Activated gamma-delta T cell treated with Interleukin-2 at 50 U/mL for 16 hours (primary cell): ENCODE data around the gene CARD10.
"Not testable (repeated sequence)": the region's sequence is repeated elsewhere in the genome, so short reads cannot be mapped to it uniquely, and the experiment has no call there.

Source experiments
- DNase-seq: peaks from one replicate; pipeline ENCODE4 v3.0.0-alpha.2; 2020

Gene CARD10

DNA sequence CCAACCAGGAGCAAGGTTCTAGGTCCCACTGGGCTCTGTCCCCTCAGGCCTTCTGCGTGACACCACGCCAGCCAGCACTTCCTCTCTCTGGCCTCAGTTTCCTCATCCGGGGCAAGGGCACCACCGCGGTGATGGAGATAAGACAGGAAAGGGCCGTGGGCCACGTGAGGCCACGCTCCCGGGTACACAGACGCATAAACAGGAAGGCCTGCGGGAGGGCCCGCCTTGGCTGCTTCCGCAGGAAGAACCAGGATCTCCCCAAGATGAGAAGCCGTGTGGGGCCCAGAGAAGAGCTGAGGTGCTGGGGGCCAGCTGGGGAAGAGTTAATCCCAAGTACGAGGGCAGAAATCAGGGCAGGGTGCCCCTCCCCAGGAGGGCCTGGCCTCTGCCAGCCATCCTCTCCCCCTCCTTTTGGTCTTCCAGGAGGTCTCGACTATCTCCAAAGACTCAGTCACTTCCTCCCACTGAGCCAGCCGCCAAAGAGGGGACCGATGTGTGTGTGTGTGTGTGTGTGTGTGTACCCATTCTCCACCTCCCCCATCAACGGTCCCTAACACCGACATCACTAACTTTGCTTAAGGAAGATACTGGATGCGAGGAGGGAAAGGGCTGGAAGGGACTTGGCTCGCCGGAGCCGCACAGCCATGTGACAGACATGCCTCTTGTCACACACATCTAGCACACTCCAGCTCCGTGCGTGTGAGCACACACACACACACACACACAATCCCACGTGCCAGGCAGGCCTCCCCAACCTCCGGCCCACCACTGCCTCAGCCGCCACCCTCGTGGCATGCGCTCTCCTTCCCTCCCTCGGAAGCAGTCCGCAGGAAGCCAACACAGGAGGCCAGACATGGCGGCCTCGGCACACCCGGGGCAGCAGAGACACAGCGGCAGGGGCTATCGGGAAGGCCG, 34.5 kb downstream of the CARD10 start:
- DNase-seq = peak; percentile 83

DNA sequence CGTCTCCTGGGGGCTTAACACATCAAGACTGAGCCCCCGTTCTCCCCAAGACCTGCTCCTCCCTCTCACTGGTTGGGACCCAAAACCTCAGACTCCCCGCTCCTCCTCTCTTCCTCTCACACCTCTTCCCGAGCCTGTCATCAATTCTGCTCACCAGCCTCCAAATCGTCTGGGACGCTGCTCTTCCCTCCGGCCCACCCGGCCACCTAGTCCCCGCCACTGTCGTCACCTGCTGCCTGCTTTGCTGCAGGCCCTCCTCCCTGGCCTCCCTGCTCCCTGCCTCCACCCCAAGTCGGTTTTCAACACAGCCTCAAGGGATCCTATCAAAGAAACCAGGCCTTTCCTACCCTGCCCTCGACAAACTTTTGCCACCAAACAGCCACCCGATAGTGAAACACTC, 36.2 kb downstream of the CARD10 start:
- DNase-seq = no peak

DNA sequence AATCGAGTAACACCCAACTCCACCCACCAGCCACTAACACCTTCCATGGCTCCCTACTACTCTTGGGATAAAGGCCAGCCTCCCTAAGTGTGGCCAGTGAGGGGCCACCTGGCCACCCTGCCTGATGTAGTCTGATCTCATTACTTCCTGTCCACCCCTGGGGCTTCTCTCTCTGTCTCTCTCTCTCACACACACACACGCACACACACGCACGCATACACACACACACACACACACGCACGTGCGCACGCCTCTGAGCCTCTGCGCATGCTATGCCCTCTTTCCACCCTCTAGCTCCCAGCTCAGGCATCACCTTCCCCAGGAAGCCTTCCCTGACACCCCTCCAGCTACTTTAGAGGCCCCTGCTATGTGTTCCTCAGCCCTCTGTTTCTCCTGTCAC, 37.0 kb downstream of the CARD10 start:
- no peak for DNase-seq

DNA sequence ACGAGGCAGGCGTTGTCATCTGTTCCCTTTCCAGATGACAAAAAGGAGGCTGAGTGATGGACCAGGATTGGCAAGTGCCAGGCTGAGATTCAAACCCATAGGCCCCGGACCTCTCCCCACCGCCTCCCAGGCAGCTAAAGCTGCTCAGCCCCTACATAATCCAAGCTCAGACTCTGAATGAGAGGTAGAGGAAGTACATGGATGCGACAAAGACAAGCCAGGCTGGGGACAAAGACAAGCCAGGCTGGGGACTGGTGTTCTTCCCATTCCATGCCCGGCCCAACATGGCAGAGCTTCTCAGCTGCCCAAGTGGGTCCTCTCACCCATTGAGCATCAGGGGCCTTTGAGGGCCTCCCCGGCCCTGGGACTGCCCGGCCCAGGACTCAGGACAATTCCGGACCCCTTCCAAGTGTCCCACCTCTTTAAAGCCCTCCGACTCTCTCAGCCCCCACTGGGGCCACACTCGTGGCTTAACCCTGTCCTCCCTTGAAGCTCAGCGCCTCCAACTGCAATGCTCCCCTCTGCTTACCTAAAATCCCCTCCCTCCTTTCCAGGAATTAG, 37.8 kb downstream of the CARD10 start:
- no peak for DNase-seq

DNA sequence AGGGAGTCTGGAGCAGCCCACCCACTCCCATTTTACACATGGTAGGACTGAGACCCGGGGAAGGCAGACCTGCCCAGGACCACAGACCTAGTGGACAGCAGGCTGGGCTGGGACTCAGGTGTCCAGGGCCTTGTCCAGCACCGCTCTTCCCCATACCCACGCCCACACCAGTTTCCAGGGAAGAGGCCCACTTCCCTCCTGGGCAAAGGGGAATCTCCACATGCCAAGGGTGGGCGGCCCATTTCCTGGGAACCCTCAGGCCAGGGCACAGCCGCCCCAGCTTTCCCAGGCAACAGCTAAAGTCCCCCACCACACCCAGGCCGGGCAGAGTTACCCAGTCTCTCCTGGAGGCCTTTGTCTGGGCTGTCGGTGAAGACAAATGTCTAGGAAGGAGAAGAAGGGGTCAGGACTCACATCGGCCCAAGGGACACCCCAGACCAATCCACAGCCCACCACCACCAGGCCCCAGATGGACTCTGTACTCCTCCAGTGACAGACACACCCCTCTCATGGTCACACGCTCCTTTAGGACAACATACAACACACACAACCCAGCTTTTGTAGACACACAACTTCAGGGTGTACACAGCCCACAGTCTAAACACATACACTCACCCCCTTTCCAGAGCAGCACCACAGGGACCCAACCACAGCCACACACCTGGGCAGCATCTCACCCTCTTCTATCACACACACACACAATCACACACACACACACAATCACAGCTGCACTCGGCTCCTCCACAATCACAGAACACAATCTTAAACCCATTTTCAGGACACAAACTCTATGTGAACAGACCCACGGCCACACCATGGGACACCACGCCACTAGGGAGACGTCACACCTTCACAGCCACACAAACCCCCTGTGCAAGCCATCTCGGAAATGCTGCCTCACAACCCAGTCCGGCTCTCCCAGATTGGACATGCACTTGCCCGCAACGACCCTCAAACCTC, 38.5 kb downstream of the CARD10 start:
- no peak for DNase-seq

DNA sequence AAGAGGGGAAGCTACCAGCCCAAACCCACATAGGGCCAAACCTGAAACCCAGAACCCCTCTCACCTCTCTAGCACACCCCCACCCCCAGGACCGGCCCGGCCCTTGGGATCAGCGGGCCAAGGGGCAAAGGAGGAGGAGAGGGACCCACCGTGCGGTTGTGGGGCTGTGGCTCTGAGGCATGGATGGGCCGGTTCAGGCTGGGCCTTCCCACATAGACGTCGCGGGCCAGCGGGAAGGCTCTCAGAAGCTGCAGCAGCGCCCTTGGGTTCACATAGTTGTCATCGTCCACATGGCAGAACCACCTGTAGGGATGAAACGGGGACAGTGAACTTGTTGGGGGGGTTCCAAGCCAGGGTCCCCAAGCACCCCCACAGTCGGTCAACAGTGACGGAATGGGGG, 40.0 kb downstream of the CARD10 start:
- no peak for DNase-seq

DNA sequence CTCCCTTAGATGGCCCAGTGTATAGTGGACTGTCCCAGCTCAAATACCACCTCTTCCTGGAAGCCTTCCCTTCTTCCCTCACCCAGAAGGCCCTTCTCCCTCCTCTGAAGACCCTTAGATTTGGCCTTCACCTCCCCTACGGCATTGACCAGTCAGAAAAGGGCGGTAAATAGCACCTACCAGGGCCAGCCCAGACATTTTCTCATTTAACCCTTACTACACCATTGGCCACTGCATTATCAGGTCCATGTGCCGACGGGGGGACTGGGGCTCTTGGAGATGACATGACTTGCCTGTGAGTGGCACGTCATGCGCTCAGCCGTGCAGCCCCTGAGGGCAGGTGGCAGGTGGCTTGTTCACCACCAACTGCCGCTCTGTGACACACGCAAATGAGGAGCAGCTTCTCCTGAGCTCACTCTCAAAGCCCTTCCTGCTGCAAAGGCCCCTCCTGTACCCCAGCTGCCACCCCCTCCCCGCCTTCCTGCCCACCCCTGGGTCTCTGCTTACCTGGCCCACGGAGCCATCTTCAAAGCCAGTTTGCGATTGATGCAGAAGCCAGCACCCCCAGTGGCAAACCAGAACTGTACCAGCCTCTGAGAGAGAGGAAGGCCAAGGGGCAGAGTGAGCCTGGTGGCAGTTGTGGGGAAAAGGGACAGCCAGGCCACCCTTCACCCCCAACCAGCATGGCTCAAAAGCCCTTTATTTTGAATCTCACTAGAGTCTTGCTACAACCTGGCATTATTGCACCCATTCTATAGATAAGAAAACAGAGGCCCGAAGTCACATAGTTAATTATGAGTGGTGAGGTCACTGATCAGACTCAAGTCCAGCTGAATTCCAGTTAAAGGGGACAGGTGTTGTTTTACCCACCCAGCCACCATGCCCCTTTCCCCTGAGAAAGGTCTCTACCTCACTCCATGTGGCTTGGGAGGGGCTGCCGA, 42.6 kb downstream of the CARD10 start:
- no peak for DNase-seq

DNA sequence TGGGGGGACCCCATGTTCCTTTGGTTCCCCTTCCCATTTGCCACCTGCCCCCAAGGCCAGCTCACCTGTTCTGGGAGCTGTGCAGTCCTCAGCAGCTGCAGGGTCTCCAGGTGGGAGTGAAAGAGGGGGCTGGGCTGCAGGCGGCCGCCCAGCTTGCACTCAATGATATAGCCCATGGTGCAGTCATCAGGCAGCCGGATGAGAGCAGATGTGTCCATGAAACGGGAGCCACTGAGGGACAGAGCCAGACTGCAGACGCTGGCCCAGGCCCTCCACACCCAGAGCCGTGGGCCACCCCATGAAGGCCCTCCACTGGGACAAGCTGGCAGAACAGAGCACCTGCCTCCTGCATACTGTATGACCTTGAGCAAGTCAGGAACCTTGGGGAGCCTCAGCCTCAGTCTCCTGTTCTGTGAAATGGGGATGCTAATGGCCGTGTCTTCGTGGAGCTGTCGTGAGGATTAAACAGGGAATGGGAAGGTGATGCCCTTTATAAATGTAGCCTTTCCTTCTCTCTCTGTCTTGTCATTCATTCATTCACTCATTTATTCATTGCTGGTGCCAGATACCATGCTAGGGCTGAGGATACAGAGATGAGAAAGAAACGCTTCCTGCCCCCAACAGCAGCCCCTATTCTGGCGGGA, 44.6 kb downstream of the CARD10 start:
- DNase-seq = no peak

DNA sequence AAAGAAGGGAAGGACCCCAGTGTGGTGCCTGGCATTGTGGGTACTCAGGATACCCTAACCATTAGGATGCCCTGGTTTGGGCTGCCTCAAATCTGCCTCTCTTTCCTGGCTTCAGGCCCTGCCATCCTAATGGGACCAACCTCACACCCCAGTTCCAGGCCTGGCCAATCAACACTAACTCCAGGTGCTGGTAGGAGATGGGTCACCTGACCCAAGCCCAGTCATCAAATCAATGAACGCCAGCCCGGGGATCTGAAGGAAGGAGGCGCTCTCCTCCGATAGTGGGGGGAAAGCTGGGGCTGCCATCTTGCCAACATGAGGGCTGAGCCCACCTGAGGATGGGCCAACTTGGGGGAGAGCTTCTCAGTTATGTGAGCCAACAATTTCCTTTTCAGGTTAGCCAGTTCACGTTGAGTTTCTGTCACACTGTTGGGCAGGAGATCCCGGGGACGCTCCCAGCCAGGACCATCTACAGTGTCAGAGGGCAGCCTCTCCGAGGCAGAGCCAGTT, 45.7 kb downstream of the CARD10 start:
- no peak for DNase-seq

DNA sequence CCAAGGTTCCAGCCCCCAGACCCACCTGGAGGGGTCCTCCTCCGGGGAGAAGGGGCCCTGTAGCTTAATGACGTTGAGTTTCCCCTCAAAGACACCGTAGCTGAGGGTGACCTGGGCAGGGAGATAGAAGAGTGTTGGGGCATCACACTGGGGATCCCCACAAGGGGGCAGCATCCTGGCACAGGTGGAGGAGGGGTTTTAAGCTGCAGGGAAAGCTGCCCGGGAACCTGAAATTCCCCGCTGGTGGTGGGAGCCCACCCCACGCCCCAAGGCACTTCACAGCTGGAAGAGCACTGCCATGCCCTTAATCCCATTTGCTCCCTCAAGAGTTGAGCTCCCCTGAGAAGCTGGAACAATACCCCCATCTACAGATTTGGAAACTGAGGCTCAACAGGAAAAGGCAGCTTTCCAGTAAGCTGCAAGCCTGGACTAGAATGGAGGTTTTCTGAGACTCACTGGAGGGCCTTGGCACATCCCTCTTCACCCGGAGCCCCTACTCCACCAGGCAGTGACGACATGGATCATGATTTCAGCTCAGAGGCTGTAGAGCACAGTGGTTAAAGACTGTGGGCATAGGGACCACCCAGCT, 46.7 kb downstream of the CARD10 start:
- peak; percentile 55 for DNase-seq

DNA sequence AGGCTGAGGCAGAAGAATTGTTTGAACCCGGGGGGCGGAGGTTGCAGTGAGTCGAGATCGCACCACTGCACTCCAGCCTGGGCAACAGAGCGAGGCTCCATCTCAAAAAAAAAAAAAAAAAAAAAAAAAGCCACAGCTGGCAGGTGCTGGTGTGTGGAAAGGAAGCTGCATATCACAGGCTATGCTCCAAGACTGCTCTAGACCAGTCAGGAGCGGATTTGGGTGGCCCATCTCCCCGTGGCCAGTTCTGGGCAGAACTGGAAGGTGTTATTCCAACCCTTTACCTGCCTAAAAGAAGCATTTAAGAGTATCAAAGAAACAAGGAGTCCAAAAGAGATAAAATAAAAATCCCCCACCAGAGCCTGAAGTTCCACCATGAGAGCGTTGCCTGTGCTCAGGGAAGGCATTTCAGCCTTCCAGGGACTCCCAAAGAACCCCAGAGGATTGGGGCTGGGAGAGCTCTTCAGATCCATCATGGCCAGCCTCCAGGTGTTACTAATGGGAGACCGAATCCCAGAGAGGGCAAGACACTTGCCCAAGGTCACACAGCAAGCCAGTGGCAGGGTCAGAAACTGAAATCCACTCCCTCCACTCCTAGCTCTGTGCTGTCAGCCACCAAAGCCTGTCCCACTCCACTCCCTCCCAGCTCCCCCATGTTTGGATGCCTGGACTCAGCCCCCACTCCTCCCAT, 47.3 kb downstream of the CARD10 start:
- no peak for DNase-seq

DNA sequence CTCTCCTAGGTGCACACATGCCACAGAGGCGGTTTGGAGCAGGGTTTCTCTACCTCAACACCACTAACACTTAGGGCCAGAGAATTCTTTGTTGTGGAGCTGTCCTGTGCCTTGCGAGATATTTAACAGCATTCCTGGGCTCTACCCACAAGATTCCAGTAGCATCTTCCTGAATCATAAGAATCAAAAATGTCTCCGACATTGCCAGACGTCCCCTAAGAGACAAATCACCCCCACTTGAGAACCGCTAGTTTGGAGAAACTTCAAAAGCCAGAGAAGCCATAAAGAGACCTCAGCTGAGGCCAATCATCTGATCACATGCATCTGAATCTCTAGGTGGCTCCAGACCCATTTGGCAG, 49.1 kb downstream of the CARD10 start:
- DNase-seq = no peak

DNA sequence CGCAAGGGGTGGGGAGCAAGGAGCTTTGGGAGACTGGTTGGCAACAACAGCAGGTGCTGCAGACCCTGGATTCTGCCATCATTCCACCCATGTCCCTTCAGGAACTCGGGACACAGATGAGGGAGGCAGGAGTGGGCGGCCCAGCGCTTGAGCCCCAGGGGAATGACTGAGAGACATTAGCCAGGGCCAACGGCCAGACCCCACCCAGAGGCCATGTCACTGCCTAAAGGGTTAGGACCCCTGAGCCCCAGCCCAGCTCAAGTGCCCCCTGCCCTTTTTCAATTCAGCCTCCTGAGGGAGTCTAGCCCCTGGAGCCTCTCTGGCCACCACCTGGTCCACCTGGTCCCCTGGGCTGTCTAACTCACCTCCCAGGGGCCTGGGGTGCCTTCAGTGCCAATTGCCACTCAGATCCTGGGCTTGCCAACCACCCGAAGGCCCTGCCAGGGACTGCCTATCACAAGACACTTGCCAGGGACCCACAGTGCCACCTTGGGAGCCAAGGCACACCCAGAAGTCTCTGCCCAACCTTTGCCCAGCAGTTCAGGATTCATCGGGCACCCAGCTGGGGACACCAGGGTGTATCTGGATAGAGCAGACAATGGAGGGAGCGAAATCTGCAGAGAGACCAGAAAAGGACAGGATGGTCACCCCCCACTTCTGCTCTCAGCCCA, 49.7 kb downstream of the CARD10 start:
- no peak for DNase-seq

DNA sequence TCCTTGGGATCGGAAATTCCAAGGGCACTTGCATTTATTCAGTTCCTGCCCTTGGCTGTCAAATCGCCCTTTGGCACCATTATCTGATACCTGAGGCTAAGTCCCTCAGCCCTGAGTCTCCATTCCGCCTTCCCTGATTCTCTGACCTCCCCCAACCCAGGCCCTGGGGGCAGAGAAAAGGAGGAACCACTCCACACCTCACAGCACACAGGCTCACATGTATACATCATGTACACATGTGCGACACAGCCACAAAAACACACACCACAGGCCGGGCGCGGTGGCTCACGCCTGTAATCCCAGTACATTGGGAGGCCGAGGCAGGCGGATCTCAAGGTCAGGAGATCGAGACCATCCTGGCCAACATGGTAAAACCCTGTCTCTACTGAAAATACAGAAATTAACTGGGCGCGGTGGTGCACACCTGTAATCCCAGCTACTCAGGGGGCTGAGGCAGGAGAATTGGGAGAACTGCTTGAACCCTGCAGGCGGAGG, 51.0 kb downstream of the CARD10 start:
- DNase-seq = not testable (repeated sequence)

DNA sequence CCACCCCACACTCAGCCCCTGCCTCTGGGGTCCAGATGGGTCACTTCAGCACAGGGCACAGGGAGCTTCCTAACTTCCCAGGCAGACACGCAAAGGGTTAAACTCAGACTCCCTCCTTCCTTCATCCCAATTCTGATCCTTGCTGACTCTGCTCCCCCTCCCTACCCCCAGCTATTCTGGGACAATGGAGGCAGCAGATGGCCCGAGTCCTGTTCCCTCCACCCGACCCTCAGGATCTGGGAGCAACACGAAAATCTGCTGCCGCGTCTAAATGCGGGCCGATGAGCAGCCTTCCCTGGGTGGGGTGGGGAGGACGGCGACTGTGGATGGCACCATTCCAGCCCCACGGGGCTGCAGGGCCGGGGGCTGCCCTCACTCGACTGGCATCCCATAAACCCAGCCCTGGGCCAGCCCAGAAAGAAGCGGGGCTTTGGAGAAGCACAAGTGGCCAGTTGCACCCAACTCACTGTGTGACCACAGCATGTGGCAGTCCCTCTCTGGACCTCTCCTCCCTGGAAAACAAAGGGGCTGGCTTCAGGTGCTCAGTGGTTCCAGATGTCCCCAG, 51.7 kb downstream of the CARD10 start:
- no peak for DNase-seq

DNA sequence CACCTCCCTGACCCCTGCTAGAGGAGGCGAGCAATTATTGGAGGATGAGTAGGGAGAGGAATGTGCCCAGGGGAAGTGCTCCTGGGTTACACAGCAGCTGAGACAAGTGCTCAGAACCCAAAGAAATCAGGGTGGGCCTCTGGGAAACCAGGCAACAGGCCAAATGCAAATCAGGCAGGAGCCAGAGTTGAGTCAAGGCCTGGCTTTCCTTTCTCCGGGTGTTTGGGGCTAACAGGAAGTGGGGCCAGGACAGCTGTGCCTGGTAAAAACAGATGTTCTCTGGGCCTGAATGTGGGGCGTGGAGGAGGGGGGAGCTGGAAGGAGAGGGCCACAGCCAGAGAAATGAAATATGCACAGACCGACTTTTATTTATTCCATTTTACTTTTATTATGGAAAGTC, 55.0 kb downstream of the CARD10 start:
- no peak for DNase-seq

DNA sequence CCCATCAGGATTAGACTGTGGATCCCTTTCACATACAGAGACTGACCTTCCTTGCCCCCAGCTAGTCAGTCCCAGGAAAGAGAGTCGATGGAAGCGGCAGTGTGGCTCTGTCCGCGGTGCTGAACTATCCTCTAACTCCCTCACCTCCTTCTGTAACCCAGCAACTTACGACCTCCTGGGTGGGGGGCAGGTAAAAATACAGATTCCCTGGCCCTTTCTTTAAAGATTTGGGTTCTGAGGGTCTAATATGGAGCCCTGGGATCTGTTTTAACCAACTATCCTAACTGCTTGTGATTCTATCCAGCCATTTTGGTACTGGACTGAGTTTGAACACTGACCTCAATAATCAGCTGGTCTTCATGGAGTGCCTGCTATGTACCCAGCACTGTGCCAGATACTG, 56.2 kb downstream of the CARD10 start:
- no peak for DNase-seq

DNA sequence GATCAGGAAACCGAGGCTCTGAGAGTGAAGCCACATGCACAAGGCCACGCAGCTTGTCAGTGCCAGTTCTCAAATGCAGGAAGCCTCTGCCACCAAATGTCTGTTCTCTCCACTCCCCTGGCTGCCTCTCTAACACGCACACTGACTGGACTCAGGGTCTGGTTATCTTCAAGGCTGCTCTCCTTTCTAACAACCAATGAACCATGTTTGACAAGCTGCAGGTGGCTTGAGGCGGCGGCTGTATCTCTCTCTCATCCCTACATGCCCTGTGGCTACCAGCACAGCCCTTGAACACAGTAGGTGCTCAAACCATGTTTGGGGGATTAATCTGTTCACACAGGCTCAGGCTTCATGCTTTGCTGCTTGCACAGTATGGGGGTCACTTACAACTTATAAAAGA, 56.8 kb downstream of the CARD10 start:
- DNase-seq = no peak

DNA sequence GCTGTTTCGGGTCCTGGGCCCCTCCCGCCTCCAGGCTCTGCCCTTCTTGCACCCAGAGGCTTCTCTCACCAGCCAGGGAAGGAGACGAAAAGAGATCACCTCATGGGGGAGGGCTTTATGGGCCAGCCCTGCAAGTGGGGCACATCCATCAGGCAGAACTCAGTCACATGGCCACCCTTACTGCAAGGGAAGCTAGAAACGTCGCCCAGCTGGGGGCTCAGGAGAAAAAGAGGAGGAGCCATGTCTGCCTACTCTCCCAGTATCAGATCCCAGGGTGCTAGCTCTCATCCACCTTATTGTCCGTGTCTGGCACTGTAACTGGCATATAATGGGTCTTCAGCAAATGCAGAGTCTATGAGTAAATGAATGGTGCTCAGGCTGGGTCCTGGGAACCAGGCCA, 57.3 kb downstream of the CARD10 start:
- DNase-seq = no peak
